Measurements from ENCODE around the gene MEX3D.
"Not testable (repeated sequence)": the region's sequence is repeated elsewhere in the genome, so short reads cannot be mapped to it uniquely, and the experiment has no call there.

The MEX3D gene

GRCh38 chr19:1553415-1553814, 14.7 kb downstream of the MEX3D start:
- Mint-ChIP-seq H3K4me3 (no peak overlapping the region), H3K27ac (no peak overlapping the region), H3K9me3 (no peaks in the 10 kb centered on the region), H3K27me3 (ENCODE audit: low read depth) (no peaks in the 10 kb centered on the region), H3K36me3 (ENCODE audit: low read depth) (no peaks in the 10 kb centered on the region), H3K4me1 (ENCODE audit: low read depth) (no peaks in the 10 kb centered on the region)
- no peak for DNase-seq (ENCODE audit: low spot score)

- DNase-seq (ENCODE audit: low spot score) = no peak
- Mint-ChIP-seq H3K9me3 (no peaks in the 10 kb centered on the region), H3K4me1 (ENCODE audit: low read depth) (peaks cover 2% of the 10 kb centered on the region), H3K27ac (no peak overlapping the region), H3K4me3 (no peak overlapping the region), H3K27me3 (ENCODE audit: low read depth) (no peaks in the 10 kb centered on the region), H3K36me3 (ENCODE audit: low read depth) (no peaks in the 10 kb centered on the region)
Measured at GRCh38 chr19:1551068-1552040, 16.8 kb downstream of the MEX3D start.

GRCh38 chr19:1549332-1549945, 18.7 kb downstream of the MEX3D start:
- no peaks in the 10 kb centered on the region for H3K9me3 Mint-ChIP-seq
- no peak for DNase-seq (ENCODE audit: low spot score)
- peaks cover 2% of the 10 kb centered on the region for H3K27me3 Mint-ChIP-seq (ENCODE audit: low read depth)
- H3K4me3 Mint-ChIP-seq = no peak overlapping the region
- peaks cover 4% of the 10 kb centered on the region for H3K4me1 Mint-ChIP-seq (ENCODE audit: low read depth)
- H3K27ac Mint-ChIP-seq = no peak overlapping the region
- no peaks in the 10 kb centered on the region for H3K36me3 Mint-ChIP-seq (ENCODE audit: low read depth)

GRCh38 chr19:1540365-1540925, 27.7 kb downstream of the MEX3D start:
- no peak overlapping the region for H3K27ac Mint-ChIP-seq
- DNase-seq (ENCODE audit: low spot score) = no peak
- H3K27me3 Mint-ChIP-seq (ENCODE audit: low read depth) = peaks cover 9% of the 10 kb centered on the region
- no peaks in the 10 kb centered on the region for H3K9me3 Mint-ChIP-seq
- H3K4me3 Mint-ChIP-seq = no peak overlapping the region
- H3K4me1 Mint-ChIP-seq (ENCODE audit: low read depth) = peaks cover 3% of the 10 kb centered on the region
- H3K36me3 Mint-ChIP-seq (ENCODE audit: low read depth) = no peaks in the 10 kb centered on the region

GRCh38 chr19:1539749-1540148, 28.4 kb downstream of the MEX3D start:
- not testable (repeated sequence) for H3K4me3 Mint-ChIP-seq; DNase-seq (ENCODE audit: low spot score); H3K27me3 Mint-ChIP-seq (ENCODE audit: low read depth); H3K4me1 Mint-ChIP-seq (ENCODE audit: low read depth); H3K9me3 Mint-ChIP-seq; H3K27ac Mint-ChIP-seq; H3K36me3 Mint-ChIP-seq (ENCODE audit: low read depth)

GRCh38 chr19:1538978-1539377, 29.1 kb downstream of the MEX3D start:
- Mint-ChIP-seq H3K27me3 (ENCODE audit: low read depth) (peaks cover 9% of the 10 kb centered on the region), H3K4me1 (ENCODE audit: low read depth) (peaks cover 3% of the 10 kb centered on the region), H3K9me3 (no peaks in the 10 kb centered on the region), H3K36me3 (ENCODE audit: low read depth) (no peaks in the 10 kb centered on the region), H3K4me3 (no peak overlapping the region), H3K27ac (no peak overlapping the region)
- DNase-seq (ENCODE audit: low spot score) = no peak

GRCh38 chr19:1535699-1536098, 32.4 kb downstream of the MEX3D start:
- not testable (repeated sequence) for H3K27me3 Mint-ChIP-seq (ENCODE audit: low read depth); H3K9me3 Mint-ChIP-seq; H3K36me3 Mint-ChIP-seq (ENCODE audit: low read depth); H3K27ac Mint-ChIP-seq; H3K4me3 Mint-ChIP-seq; DNase-seq (ENCODE audit: low spot score); H3K4me1 Mint-ChIP-seq (ENCODE audit: low read depth)

- no peak for DNase-seq (ENCODE audit: low spot score)
- H3K4me1 Mint-ChIP-seq (ENCODE audit: low read depth) = no peaks in the 10 kb centered on the region
- H3K9me3 Mint-ChIP-seq = no peaks in the 10 kb centered on the region
- no peaks in the 10 kb centered on the region for H3K36me3 Mint-ChIP-seq (ENCODE audit: low read depth)
- H3K4me3 Mint-ChIP-seq = no peak overlapping the region
- H3K27ac Mint-ChIP-seq = no peak overlapping the region
- H3K27me3 Mint-ChIP-seq (ENCODE audit: low read depth) = no peaks in the 10 kb centered on the region
Measured at GRCh38 chr19:1534972-1535371, 33.2 kb downstream of the MEX3D start.

GRCh38 chr19:1533510-1534150, 34.5 kb downstream of the MEX3D start:
- Mint-ChIP-seq H3K36me3 (ENCODE audit: low read depth) (no peaks in the 10 kb centered on the region), H3K4me3 (no peak overlapping the region), H3K4me1 (ENCODE audit: low read depth) (no peaks in the 10 kb centered on the region), H3K27ac (no peak overlapping the region), H3K27me3 (ENCODE audit: low read depth) (no peaks in the 10 kb centered on the region), H3K9me3 (no peaks in the 10 kb centered on the region)
- no peak for DNase-seq (ENCODE audit: low spot score)

GRCh38 chr19:1532003-1532402, 36.1 kb downstream of the MEX3D start:
- Mint-ChIP-seq H3K9me3 (no peaks in the 10 kb centered on the region), H3K27me3 (ENCODE audit: low read depth) (no peaks in the 10 kb centered on the region), H3K27ac (no peak overlapping the region), H3K4me3 (no peak overlapping the region), H3K36me3 (ENCODE audit: low read depth) (no peaks in the 10 kb centered on the region), H3K4me1 (ENCODE audit: low read depth) (no peaks in the 10 kb centered on the region)
- no peak for DNase-seq (ENCODE audit: low spot score)

- Mint-ChIP-seq H3K27me3 (ENCODE audit: low read depth) (no peaks in the 10 kb centered on the region), H3K4me1 (ENCODE audit: low read depth) (no peaks in the 10 kb centered on the region), H3K36me3 (ENCODE audit: low read depth) (no peaks in the 10 kb centered on the region), H3K9me3 (no peaks in the 10 kb centered on the region), H3K27ac (no peak overlapping the region), H3K4me3 (no peak overlapping the region)
- no peak for DNase-seq (ENCODE audit: low spot score)
Measured at GRCh38 chr19:1531587-1531986, 36.5 kb downstream of the MEX3D start.

- H3K4me1 Mint-ChIP-seq (ENCODE audit: low read depth); H3K4me3 Mint-ChIP-seq; H3K9me3 Mint-ChIP-seq; H3K27ac Mint-ChIP-seq; H3K27me3 Mint-ChIP-seq (ENCODE audit: low read depth); DNase-seq (ENCODE audit: low spot score); H3K36me3 Mint-ChIP-seq (ENCODE audit: low read depth): not testable (repeated sequence)
Measured at GRCh38 chr19:1530856-1531255, 37.3 kb downstream of the MEX3D start.

- Mint-ChIP-seq H3K4me3 (no peak overlapping the region), H3K9me3 (no peaks in the 10 kb centered on the region), H3K27ac (no peak overlapping the region), H3K27me3 (ENCODE audit: low read depth) (peaks cover 11% of the 10 kb centered on the region), H3K36me3 (ENCODE audit: low read depth) (no peaks in the 10 kb centered on the region), H3K4me1 (ENCODE audit: low read depth) (peaks cover 3% of the 10 kb centered on the region)
- no peak for DNase-seq (ENCODE audit: low spot score)
Measured at GRCh38 chr19:1529430-1529816, 38.7 kb downstream of the MEX3D start.
